Sciatic nerve (tissue), 2 donors: Measurements from ENCODE around the gene EXD2. TPM values are rescaled to one million over a fixed set of nuclear protein-coding genes. Genes with fewer than 3 reads are reported as not detected.
A peak's percentile ranks its signal among the peaks of the same experiment; 100 is the strongest.
"Not testable (repeated sequence)": the region's sequence is repeated elsewhere in the genome, so short reads cannot be mapped to it uniquely, and the experiment has no call there.

Source experiments
- ATAC-seq: fragments of 200-7000 bp; cut with Tn5 transposase; one replicate; pipeline ENCODE4 v1.9.1; 2020; ENCODE audit warnings: mild to moderate bottlenecking, moderate library complexity
- DNase-seq: peaks from one replicate; pipeline ENCODE4 v3.0.0-alpha.2; 2020; ENCODE audit warnings: low spot score
- intact Hi-C: fragments of 100-400 bp; cut with DNase I; formaldehyde crosslinking; loops from one replicate; pipeline ENCODE4 v1.14.2; 2022
- total RNA-seq: library from RNA; stranded (reverse); fragmentation: NEBNext Ultra II Directional; extraction: Animal tissue kit (Norgen Biotek cat#: 25700); gene quantifications from one replicate; pipeline ENCODE4 v1.2.1, GENCODE V29; 2021
- donor health status: DM: no; HTN: no; CAD: no.
- donor health status: DM: no; HTN: no; CAD: no.

Gene EXD2
- total RNA-seq, 1 donor from 2014 or later: 30.0 TPM

DNA sequence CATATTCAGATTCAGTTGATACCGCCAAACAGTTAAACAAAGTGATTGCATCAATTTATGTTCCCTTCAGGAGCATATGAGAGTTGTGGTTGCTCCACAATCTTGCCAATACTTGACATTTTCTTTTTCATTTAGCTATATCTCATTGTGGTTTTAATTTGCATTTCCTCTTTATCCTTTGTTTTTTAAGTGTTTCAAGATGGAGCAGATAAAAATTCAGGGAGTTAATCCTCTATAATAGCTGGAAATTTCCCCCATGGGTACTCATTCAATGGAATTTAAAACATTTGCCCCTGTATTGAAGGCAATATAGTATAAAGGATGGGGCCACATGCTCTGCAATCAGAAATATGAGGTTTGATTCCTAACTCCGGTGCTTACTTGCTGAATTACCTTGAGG lies 1.1 kb upstream of the EXD2 start:
- no peak for ATAC-seq

DNA sequence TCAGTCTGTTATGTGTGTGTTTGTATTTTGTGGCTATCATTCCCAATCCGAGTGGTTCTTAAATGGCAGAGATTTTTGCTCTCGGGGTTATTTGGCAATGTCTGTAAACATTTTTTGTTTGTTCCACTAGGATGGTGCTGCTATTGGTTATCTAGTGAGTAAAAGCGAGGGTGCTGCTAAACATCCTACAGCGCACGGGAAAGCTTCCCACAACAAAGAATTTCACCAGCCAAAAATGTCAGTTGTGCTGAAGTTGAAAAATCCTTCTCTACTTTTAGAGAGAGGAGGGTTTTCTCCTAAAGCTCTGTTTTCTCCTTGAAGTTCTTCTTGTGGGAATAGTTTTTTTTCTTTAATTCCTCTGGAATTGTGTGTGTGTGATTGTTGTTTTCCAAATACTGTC lies 2.4 kb downstream of the EXD2 start:
- ATAC-seq: no peak
- intact Hi-C loops: no loop called here
- DNase-seq: no peak

More for the DNA sequence above, 1.1 kb upstream of the EXD2 start:
- intact Hi-C loops: no loop called here
- DNase-seq: no peak

- intact Hi-C loops: no loop called here
- DNase-seq (no peak), ATAC-seq (no peak)
Observed at GRCh38 chr14:69199786-69200185, 8.5 kb downstream of the EXD2 start.

GRCh38 chr14:69204753-69205152 lies 13.5 kb downstream of the EXD2 start:
- DNase-seq: no peak
- intact Hi-C loops: no loop called here
- no peak for ATAC-seq

DNA sequence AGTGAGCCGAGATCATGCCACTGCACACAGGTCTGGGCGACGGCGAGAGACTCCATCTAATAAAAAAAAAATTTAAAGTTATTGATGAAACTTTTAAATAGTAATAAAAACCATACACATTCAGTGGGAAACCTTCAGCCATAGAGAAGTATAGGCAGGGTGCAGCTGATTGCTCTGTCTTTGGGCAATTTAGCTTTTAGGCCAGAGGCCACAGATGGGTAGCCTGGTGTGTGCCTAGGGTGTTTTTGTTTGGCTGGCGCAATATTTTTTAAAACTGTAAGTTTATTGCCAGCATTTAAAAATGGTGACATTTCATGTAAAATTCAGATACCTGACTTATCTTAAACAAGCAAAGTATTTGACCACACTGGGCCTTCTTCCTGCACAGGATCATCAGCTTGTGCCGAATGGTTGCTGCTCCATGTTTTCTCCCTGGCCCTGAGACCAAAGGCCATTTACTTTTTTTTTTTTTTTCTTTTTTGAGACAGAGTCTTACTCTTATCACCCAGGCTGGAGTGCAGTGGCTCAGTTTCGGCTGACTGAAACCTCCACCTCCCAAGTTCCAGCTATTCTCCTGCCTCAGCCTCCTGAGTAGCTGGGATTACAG lies 16.2 kb downstream of the EXD2 start:
- DNase-seq: no peak
- no peak for ATAC-seq
- intact Hi-C loops: no loop called here

DNA sequence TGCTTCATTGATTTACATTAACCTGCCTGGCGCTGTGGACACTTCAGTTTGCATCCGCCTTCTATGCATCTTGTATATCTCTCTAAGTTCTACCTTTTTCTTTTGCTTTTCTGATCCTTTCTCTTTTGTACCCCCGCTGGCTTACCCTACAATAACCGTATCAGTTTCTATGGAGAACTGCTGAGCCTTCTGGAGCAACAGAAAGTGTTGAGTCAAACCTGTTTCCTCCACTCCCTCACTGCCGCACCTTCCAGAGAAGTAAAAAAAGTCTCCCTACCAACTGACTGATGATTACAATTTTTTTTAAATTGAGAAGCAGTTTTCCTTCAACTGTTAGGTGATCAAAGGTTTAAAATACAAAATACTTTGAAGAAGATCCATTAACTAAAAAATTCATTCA lies 17.4 kb downstream of the EXD2 start:
- intact Hi-C loops: no loop called here
- no peak for ATAC-seq
- DNase-seq: no peak

DNA sequence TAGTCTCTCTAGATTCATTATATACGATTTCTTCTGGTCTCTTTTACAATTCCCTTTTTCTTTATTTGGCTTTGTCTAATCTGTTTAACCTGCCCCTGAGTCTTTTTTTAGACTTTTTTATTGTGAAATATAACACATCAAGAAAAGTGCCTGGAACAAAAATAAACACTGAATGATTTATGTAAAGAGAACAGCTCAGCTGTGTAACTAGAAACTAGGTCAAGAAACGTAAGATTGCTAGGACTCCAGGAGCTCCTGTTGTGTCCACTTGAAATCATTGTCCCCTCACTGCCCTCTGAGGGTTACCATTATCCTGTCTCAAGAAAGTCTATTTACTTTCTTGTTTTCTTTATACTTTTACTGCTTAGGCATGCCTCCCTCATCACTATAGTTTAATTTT lies 23.1 kb downstream of the EXD2 start:
- ATAC-seq: no peak
- no peak for DNase-seq
- intact Hi-C loops: no loop called here

DNA sequence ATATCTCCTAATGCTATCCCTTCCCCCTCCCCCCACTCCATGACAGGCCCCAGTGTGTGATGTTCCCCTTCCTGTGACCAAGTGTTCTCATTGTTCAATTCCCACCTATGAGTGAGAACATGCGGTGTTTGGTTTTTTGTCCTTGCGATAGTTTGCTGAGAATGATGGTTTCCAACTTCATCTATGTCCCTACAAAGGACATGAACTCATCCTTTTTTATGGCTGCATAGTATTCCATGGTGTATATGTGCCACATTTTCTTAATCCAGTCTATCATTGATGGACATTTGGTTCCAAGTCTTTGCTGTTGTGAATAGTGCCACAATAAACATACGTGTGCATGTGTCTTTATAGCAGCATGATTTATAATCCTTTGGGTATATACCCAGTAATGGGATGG lies 26.4 kb downstream of the EXD2 start:
- DNase-seq, intact Hi-C loops, ATAC-seq: not testable (repeated sequence)

- no peak for DNase-seq
- ATAC-seq: no peak
- intact Hi-C loops: no loop called here
Observed at GRCh38 chr14:69224946-69225345, 33.6 kb downstream of the EXD2 start.

DNA sequence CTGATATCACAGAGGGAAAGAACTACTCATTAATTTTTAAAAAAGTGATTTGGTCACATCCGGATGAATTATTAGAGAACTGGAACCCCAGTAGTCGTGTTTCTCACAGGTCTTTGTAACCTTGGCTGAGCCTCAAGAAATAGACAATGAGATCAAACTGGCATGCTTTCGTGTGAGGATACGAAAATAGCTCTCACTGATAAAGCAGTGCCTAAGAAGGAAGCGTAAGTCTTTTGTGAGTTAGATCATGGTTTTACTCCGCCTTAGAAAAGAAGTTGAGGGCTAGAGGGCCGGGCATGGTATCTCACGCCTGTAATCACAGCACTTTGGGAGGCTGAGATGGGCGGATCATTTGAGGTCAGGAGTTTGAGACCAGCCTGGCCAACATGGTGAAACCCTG lies 34.9 kb downstream of the EXD2 start:
- DNase-seq (no peak), ATAC-seq (peak; percentile 13)
- intact Hi-C loops: no loop called here

DNA sequence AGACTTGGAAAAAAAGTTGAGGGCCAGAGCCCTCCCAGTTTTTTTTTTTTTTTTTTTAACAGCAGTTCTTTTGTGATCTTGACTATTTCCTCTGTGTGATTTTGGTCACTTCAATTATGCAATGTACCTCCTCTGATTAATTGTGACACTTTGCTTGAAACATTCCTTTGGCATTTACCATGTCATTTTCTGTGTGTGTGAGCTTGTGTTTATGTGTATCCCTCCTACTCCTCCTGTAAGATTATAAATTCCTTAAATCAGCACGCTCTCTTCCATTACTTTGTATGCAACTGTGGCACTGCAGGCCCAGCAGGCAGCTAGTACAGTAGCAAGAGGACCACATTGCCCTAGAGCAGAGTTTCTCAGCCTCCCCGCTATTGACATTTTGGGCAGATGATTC lies 35.4 kb downstream of the EXD2 start:
- ATAC-seq (no peak), DNase-seq (no peak)
- intact Hi-C loops: no loop called here

GRCh38 chr14:69231486-69231885 lies 40.2 kb downstream of the EXD2 start:
- DNase-seq (no peak), ATAC-seq (no peak)
- intact Hi-C loops: no loop called here

DNA sequence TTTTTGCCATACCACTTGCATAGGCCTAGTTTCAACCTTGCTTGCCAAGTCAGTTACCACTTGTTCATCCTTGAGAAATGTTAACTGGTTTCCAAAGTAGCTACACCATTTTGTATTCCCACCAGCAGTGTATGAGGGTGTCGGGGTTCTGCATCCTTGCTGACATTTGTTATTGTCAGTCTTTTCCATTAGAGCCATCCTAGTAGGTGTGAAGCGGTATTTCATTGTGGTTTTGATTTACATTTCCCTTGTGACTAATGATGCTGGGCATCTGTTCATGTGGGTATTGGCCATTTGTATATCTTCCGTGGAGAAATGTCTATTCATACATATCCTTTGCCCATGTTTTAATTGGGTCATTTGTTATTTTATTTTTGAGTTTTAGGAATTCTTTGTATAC lies 41.1 kb downstream of the EXD2 start:
- DNase-seq (no peak), ATAC-seq (no peak)
- intact Hi-C loops: no loop called here

- DNase-seq (no peak), ATAC-seq (no peak)
- intact Hi-C loops: no loop called here
Observed at GRCh38 chr14:69234106-69234505, 42.8 kb downstream of the EXD2 start.

GRCh38 chr14:69235708-69236107 lies 44.4 kb downstream of the EXD2 start:
- intact Hi-C loops: no loop called here
- no peak for DNase-seq
- ATAC-seq: no peak

DNA sequence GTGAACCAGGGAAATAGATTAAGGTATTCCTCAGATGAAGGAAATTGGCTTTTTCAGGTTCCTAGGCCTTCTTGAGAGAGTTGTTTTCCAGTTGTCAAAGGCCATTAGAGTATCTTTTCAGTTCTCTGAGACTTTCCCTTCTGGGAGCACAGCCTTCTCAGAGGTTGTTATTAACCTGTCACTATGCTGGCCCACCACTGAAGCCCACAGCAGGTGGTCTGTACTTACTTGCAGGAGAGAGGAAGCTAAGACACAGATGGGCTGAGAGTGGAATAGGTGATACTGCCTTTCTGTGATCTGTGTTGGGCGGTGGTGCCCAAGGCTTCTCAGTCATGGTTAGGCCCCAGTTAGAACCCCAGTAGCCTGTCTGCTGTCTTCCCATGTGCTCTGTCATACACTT lies 45.8 kb downstream of the EXD2 start:
- DNase-seq (no peak), ATAC-seq (no peak)
- intact Hi-C loops: no loop called here

GRCh38 chr14:69237584-69237983 lies 46.3 kb downstream of the EXD2 start:
- ATAC-seq (no peak), DNase-seq (no peak)
- intact Hi-C loops: no loop called here

DNA sequence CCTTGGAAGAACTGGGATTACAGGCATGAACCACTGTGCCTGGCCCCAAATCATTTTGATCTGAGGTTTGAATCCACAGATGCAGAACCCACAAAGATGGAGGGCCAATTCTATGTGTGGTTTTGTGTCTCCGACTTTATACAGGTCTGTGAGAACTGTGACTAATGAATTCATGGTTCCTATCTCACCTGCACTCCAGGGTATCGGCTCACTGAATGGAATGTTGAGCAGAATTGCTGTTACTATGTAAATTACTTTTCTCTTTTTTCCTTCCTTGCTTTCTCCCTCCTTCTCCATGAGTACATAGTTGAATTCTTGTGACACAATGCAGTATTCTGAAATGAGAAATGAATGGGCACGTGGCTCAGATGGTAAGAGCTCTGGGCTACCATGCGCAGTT lies 47.6 kb downstream of the EXD2 start:
- DNase-seq (no peak), ATAC-seq (no peak)
- intact Hi-C loops: no loop called here

DNA sequence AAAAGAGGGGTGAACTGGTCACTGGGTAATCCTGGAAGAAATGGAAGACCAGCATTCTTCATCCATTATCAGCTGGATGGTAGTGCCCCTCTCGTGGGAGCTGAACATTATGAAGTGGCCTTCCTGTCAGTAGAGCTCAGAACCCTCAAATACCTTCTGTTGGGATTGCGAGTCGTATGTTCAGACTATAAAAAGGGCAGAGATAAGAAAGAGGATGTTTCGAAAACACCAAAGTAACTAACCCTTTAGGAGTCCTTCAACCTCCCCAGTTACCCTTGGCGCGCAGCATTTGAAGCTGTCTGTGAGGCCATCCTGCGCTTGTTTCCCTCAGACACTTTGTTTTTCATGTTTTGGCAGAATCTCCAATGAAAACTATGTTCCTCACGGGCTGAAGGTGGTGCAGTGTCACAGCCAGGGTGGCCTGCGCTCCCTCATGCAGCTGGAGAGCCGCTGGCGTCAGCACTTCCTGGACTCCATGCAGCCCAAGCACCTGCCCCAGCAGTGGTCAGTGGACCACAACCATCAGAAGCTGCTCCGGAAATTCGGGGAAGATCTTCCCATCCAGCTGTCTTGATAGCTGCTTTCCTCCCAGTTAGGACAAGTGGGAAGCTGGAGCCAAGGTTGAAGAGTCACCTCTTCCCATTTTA lies 49.4 kb downstream of the EXD2 start:
- intact Hi-C loops: loop anchor here (10.0 kb wide), 1 partner anchor 224 kb away; no protein-coding TSS in a partner anchor
- DNase-seq (no peak), ATAC-seq (no peak)

GRCh38 chr14:69241577-69241976 lies 50.3 kb downstream of the EXD2 start:
- intact Hi-C loops: loop anchor here (10.0 kb wide), 1 partner anchor 223 kb away; no protein-coding TSS in a partner anchor
- DNase-seq (no peak), ATAC-seq (peak; percentile 82)
